Liver (tissue), 9 donors: ENCODE data around the gene B4GALNT2. TPM values are rescaled to one million over a fixed set of nuclear protein-coding genes. Genes with fewer than 3 reads are reported as not detected.

Source experiments
- DNase-seq: peaks from one replicate; pipeline ENCODE4 v3.0.0-alpha.2; 2017; ENCODE audit warnings: low spot score
- H3K27ac ChIP-seq, 2 donors: one replicate each; pipeline ENCODE4 v1.7.0; 2013; ENCODE audit warnings: inconsistent platforms in 2 of 2, low read length in 2 of 2, control low read depth in 1 of 2, low read depth in 1 of 2, mild to moderate bottlenecking in 1 of 2
- H3K27me3 ChIP-seq, 4 donors: one replicate each; pipeline versions ENCODE4 v1.6.1 to v1.7.0; 2013; ENCODE audit warnings: low read length in 3 of 4, inconsistent platforms in 1 of 4, mild to moderate bottlenecking in 1 of 4, moderate library complexity in 1 of 4; ENCODE audit not compliant: control insufficient read depth in 4 of 4, insufficient read depth in 4 of 4
- H3K36me3 ChIP-seq, 4 donors: one replicate each; pipeline versions ENCODE4 v1.6.1 to v1.7.0; 2013; ENCODE audit warnings: low read length in 3 of 4, mild to moderate bottlenecking in 3 of 4, low read depth in 1 of 4, moderate library complexity in 1 of 4; ENCODE audit not compliant: control insufficient read depth in 4 of 4, insufficient read depth in 3 of 4
- H3K4me1 ChIP-seq, 4 donors: one replicate each; pipeline versions ENCODE4 v1.6.1 to v1.7.0; 2013; ENCODE audit warnings: low read length in 3 of 4, mild to moderate bottlenecking in 3 of 4, moderate library complexity in 1 of 4; ENCODE audit not compliant: control insufficient read depth in 4 of 4, insufficient read depth in 4 of 4
- H3K4me3 ChIP-seq, 3 donors: one replicate each; pipeline versions ENCODE4 v1.6.1 to v1.7.0; 2013; ENCODE audit warnings: low read length in 3 of 3, control low read depth in 1 of 3, low read depth in 1 of 3, mild to moderate bottlenecking in 1 of 3
- H3K9ac ChIP-seq, 2 donors: one replicate each; pipeline ENCODE4 v1.7.0; 2013; ENCODE audit warnings: low read length in 2 of 2, mild to moderate bottlenecking in 2 of 2, moderate library complexity in 2 of 2, control low read depth in 1 of 2, low read depth in 1 of 2
- H3K9me3 ChIP-seq, 4 donors: one replicate each; pipeline versions ENCODE4 v1.6.1 to v1.7.0; 2013; ENCODE audit warnings: low read length in 3 of 4; ENCODE audit not compliant: control insufficient read depth in 4 of 4
- ATF3 ChIP-seq: IDR thresholded peaks from 2 replicates; pipeline ENCODE4 v1.6.1; 2016; ENCODE audit warnings: antibody characterized with exemption
- CTCF ChIP-seq: fragments of 150-350 bp; IDR thresholded peaks from 2 replicates; pipeline ENCODE4 v1.5.1; 2017; ENCODE audit warnings: improper control_type of control experiment, low read depth, low read length; ENCODE audit not compliant: missing input control
- EGR1 ChIP-seq, 2 donors: IDR thresholded peaks; 2 replicates each; pipeline ENCODE4 v1.6.1; 2016 to 2018; ENCODE audit warnings: antibody characterized with exemption in 2 of 2, low read depth in 2 of 2
- FOXA1 ChIP-seq: IDR thresholded peaks from 2 replicates; pipeline ENCODE4 v1.6.1; 2016; ENCODE audit warnings: antibody characterized with exemption
- FOXA2 ChIP-seq: IDR thresholded peaks from 2 replicates; pipeline ENCODE4 v1.6.1; 2016; ENCODE audit warnings: antibody characterized with exemption
- GABPA ChIP-seq, 2 donors: IDR thresholded peaks in 1 of 2; conservative IDR thresholded peaks in 1 of 2; 2 replicates each; pipeline ENCODE4 v1.6.1; 2016; ENCODE audit warnings: antibody characterized with exemption in 2 of 2, mild to moderate bottlenecking in 1 of 2, moderate library complexity in 1 of 2
- HNF4G ChIP-seq: IDR thresholded peaks from 2 replicates; pipeline ENCODE4 v1.6.1; 2016; ENCODE audit warnings: antibody characterized with exemption
- JUND ChIP-seq, 2 donors: IDR thresholded peaks; 2 replicates each; pipeline ENCODE4 v1.6.1; 2016; ENCODE audit warnings: antibody characterized with exemption in 2 of 2
- MAX ChIP-seq: IDR thresholded peaks from 2 replicates; pipeline ENCODE4 v1.6.1; 2016; ENCODE audit warnings: antibody characterized with exemption
- NR2F2 ChIP-seq: IDR thresholded peaks from 2 replicates; pipeline ENCODE4 v1.6.1; 2016; ENCODE audit warnings: antibody characterized with exemption
- RAD21 ChIP-seq, 2 donors: IDR thresholded peaks; 2 replicates each; pipeline ENCODE4 v1.6.1; 2016; ENCODE audit warnings: antibody characterized with exemption in 2 of 2, mild to moderate bottlenecking in 2 of 2
- REST ChIP-seq: IDR thresholded peaks from 2 replicates; pipeline ENCODE4 v1.6.1; 2016; ENCODE audit warnings: antibody characterized with exemption, mild to moderate bottlenecking
- RXRA ChIP-seq, 2 donors: IDR thresholded peaks; 2 replicates each; pipeline ENCODE4 v1.6.1; 2017 to 2018; ENCODE audit warnings: antibody characterized with exemption in 2 of 2, mild to moderate bottlenecking in 1 of 2
- SP1 ChIP-seq: IDR thresholded peaks from 2 replicates; pipeline ENCODE4 v1.6.1; 2018; ENCODE audit warnings: antibody characterized with exemption, mild to moderate bottlenecking
- TAF1 ChIP-seq: conservative IDR thresholded peaks from 2 replicates; pipeline ENCODE4 v1.6.1; 2016; ENCODE audit warnings: antibody characterized with exemption, mild to moderate bottlenecking
- YY1 ChIP-seq: IDR thresholded peaks from 2 replicates; pipeline ENCODE4 v1.6.1; 2016; ENCODE audit warnings: antibody characterized with exemption, mild to moderate bottlenecking
- ZBTB33 ChIP-seq: IDR thresholded peaks from 2 replicates; pipeline ENCODE4 v1.6.1; 2016; ENCODE audit warnings: antibody characterized with exemption
- WGBS: extraction: QIAGEN DNeasy Blood & Tissue Kit; methylation state at CpG from one replicate; pipeline ENCODE4 v1.1.7; 2013; 5-methylcytosine and 5-hydroxymethylcytosine counted together
- polyA plus RNA-seq, 2 donors: library from polyadenylated mRNA; stranded (reverse) in 1 of 2; unstranded in 1 of 2; fragments of 200-250 nt in 1 of 2; fragments of >200 nt in 1 of 2; fragmentation: Nextera tagmentation in 1 of 2; extraction: Ambion mirVana in 1 of 2; gene quantifications; one replicate each; pipeline versions ENCODE4 v1.2.1 to v1.2.3, GENCODE V29; 2013 to 2015
- total RNA-seq, 2 donors: library from RNA; depleted of rRNA; stranded (reverse); fragments of >200 nt; gene quantifications; one replicate each; pipeline ENCODE4 v1.2.3, GENCODE V29; 2014
- donor health status: healthy.
- donor health status: healthy.
- donor health status: healthy.
- donor health status: healthy.
- donor health status: healthy.

B4GALNT2 gene
- total and polyA plus RNA-seq, 4 donors = not detected

- H3K36me3 ChIP-seq = no peaks in the 10 kb centered on the region
- DNase-seq = no peak
- WGBS = 48% methylated on average over 1 of the region's 1 CpG
Observed at GRCh38 chr17:49123061-49123460, 9.5 kb upstream of the B4GALNT2 start.

GRCh38 chr17:49125449-49125848 lies 7.1 kb upstream of the B4GALNT2 start:
- WGBS = 94% methylated on average over 32 of the region's 32 CpGs
- Histone ChIP-seq H3K27me3 (no peaks in the 10 kb centered on the region), H3K4me1 (no peaks in the 10 kb centered on the region), H3K27ac (no peak overlapping the region), H3K9me3 (no peaks in the 10 kb centered on the region), H3K9ac (no peak overlapping the region), H3K4me3 (no peak overlapping the region), H3K36me3 (no peaks in the 10 kb centered on the region)
- DNase-seq = no peak
- no peak for TF ChIP-seq CTCF
- TF ChIP-seq NR2F2 = no peak
- TF ChIP-seq GABPA (IDR thresholded peaks at IDR 0.05 in 1 of 2, conservative IDR thresholded peaks at IDR 0.05 in 1 of 2) = no peak
- no peak for TF ChIP-seq ATF3
- no peak for TF ChIP-seq SP1
- no peak for TF ChIP-seq EGR1 (IDR thresholded peaks at IDR 0.05; ENCODE audit: low read depth in 2 of 2)
- TF ChIP-seq FOXA2 = no peak
- no peak for TF ChIP-seq ZBTB33
- TF ChIP-seq RAD21 (IDR thresholded peaks at IDR 0.05) = no peak
- TF ChIP-seq MAX = no peak
- TF ChIP-seq RXRA (IDR thresholded peaks at IDR 0.05) = no peak
- no peak for TF ChIP-seq TAF1
- no peak for TF ChIP-seq YY1
- no peak for TF ChIP-seq HNF4G
- no peak for TF ChIP-seq FOXA1
- no peak for TF ChIP-seq JUND (IDR thresholded peaks at IDR 0.05)

More at GRCh38 chr17:49123061-49123460, 9.5 kb upstream of the B4GALNT2 start:
- Histone ChIP-seq H3K27ac (no peak overlapping the region), H3K4me1 (no peaks in the 10 kb centered on the region), H3K9ac (no peak overlapping the region), H3K9me3 (no peaks in the 10 kb centered on the region), H3K4me3 (no peak overlapping the region), H3K27me3 (no peaks in the 10 kb centered on the region)
- no peak for TF ChIP-seq REST
- TF ChIP-seq CTCF = no peak
